Mucosa of descending colon (tissue), 3 donors: ENCODE data around the gene TMEM252. TPM values are rescaled to one million over a fixed set of nuclear protein-coding genes. Genes with fewer than 3 reads are reported as not detected.
A peak's percentile ranks its signal among the peaks of the same experiment; 100 is the strongest.

Source experiments
- ATAC-seq: fragments of 200-7000 bp; cut with Tn5 transposase; one replicate; pipeline ENCODE4 v1.9.1; 2020; ENCODE audit warnings: mild to moderate bottlenecking, moderate library complexity
- DNase-seq, 3 donors: peaks; one replicate each; pipeline ENCODE4 v3.0.0-alpha.2; 2020
- H3K36me3 ChIP-seq: fragments of 200-600 bp; one replicate; pipeline ENCODE4 v1.8.0; 2021; ENCODE audit warnings: low read depth, mild to moderate bottlenecking
- H3K4me1 ChIP-seq: fragments of 200-600 bp; one replicate; pipeline ENCODE4 v1.8.0; 2021; ENCODE audit warnings: low read depth, mild to moderate bottlenecking
- H3K4me3 ChIP-seq: fragments of 200-600 bp; one replicate; pipeline ENCODE4 v1.8.0; 2021; ENCODE audit warnings: mild to moderate bottlenecking
- H3K9me3 ChIP-seq: fragments of 200-600 bp; one replicate; pipeline ENCODE4 v1.8.0; 2021; ENCODE audit warnings: mild to moderate bottlenecking
- CTCF ChIP-seq: fragments of 200-600 bp; IDR thresholded peaks from one replicate; pipeline ENCODE4 v1.8.0; 2022; ENCODE audit warnings: antibody characterized with exemption, mild to moderate bottlenecking
- intact Hi-C, 2 donors: fragments of 100-400 bp; cut with DNase I in 1 of 2; cut with micrococcal nuclease in 1 of 2; formaldehyde crosslinking; loops; one replicate each; pipeline versions ENCODE4 v1.11.0 to v1.11.1; 2022; cut with DNase I, micrococcal nuclease
- total RNA-seq, 3 donors: library from RNA; stranded (reverse); fragmentation: NEBNext Ultra II Directional in 2 of 3; extraction: Animal tissue kit (Norgen Biotek cat#: 25700) in 2 of 3; gene quantifications; one replicate each; pipeline versions ENCODE4 v1.2.1 to v1.2.4, GENCODE V29; 2021 to 2023
- donor health status: DM: no; HTN: no; CAD: no; lungs with moderate emphysema.
- donor health status: DM: no; HTN: no; CAD: no.
- donor health status: DM: no; HTN: yes; CAD: no.

TMEM252 gene
- total RNA-seq, 3 donors from 2014 or later, result 0.46 TPM; not detected in 2

GRCh38 chr9:68538200-68538599 lies 2.5 kb downstream of the TMEM252 start:
- Histone ChIP-seq H3K9me3 (no peaks in the 10 kb centered on the region), H3K4me3 (no peak overlapping the region), H3K4me1 (peaks cover 11% of the 10 kb centered on the region), H3K36me3 (no peaks in the 10 kb centered on the region)
- intact Hi-C loops, result no loop called here
- ATAC-seq (peak; percentile 17), DNase-seq (no peak)
- TF ChIP-seq CTCF, result no peak

- intact Hi-C loops, result no loop called here
- H3K9me3 ChIP-seq, result no peaks in the 10 kb centered on the region
- ATAC-seq (no peak), DNase-seq (no peak)
- no peak overlapping the region for H3K4me3 ChIP-seq
- no peak for TF ChIP-seq CTCF
- no peaks in the 10 kb centered on the region for H3K36me3 ChIP-seq
- H3K4me1 ChIP-seq, result peaks cover 11% of the 10 kb centered on the region
Measured at GRCh38 chr9:68537616-68537880, 3.1 kb downstream of the TMEM252 start.

GRCh38 chr9:68536876-68537615 lies 3.6 kb downstream of the TMEM252 start:
- no peak for DNase-seq
- H3K36me3 ChIP-seq, result no peaks in the 10 kb centered on the region
- TF ChIP-seq CTCF, result no peak
- H3K4me1 ChIP-seq, result peaks cover 10% of the 10 kb centered on the region
- H3K4me3 ChIP-seq, result no peak overlapping the region
- ATAC-seq, result no peak
- H3K9me3 ChIP-seq, result no peaks in the 10 kb centered on the region
- intact Hi-C loops, result no loop called here

- Histone ChIP-seq H3K4me3 (no peak overlapping the region), H3K4me1 (peaks cover 8% of the 10 kb centered on the region), H3K9me3 (no peaks in the 10 kb centered on the region), H3K36me3 (no peaks in the 10 kb centered on the region)
- no peak for DNase-seq
- no peak for ATAC-seq
- no peak for TF ChIP-seq CTCF
- intact Hi-C loops, result no loop called here
Measured at GRCh38 chr9:68533678-68534077, 7.0 kb downstream of the TMEM252 start.

- intact Hi-C loops, result no loop called here
- ATAC-seq, result no peak
- Histone ChIP-seq H3K9me3 (no peaks in the 10 kb centered on the region), H3K36me3 (no peaks in the 10 kb centered on the region), H3K4me3 (no peak overlapping the region), H3K4me1 (peaks cover 8% of the 10 kb centered on the region)
- TF ChIP-seq CTCF, result no peak
- DNase-seq, result no peak
Measured at GRCh38 chr9:68532131-68532530, 8.6 kb downstream of the TMEM252 start.

GRCh38 chr9:68530618-68531017 lies 10.1 kb downstream of the TMEM252 start:
- ATAC-seq (peak; percentile 100), DNase-seq (peak; percentile 77 to 84 (median 80))
- H3K9me3 ChIP-seq, result no peaks in the 10 kb centered on the region

More at GRCh38 chr9:68530618-68531017, 10.1 kb downstream of the TMEM252 start:
- no peak overlapping the region for H3K4me3 ChIP-seq
- TF ChIP-seq CTCF, result no peak
- intact Hi-C loops, result no loop called here
- H3K4me1 ChIP-seq, result peaks cover 8% of the 10 kb centered on the region
- no peaks in the 10 kb centered on the region for H3K36me3 ChIP-seq
